ENCODE results near the gene IRF2. TPM values are rescaled to one million over a fixed set of nuclear protein-coding genes. Genes with fewer than 3 reads are reported as not detected.

The IRF2 gene
- total RNA-seq, result 15.5 TPM

DNA sequence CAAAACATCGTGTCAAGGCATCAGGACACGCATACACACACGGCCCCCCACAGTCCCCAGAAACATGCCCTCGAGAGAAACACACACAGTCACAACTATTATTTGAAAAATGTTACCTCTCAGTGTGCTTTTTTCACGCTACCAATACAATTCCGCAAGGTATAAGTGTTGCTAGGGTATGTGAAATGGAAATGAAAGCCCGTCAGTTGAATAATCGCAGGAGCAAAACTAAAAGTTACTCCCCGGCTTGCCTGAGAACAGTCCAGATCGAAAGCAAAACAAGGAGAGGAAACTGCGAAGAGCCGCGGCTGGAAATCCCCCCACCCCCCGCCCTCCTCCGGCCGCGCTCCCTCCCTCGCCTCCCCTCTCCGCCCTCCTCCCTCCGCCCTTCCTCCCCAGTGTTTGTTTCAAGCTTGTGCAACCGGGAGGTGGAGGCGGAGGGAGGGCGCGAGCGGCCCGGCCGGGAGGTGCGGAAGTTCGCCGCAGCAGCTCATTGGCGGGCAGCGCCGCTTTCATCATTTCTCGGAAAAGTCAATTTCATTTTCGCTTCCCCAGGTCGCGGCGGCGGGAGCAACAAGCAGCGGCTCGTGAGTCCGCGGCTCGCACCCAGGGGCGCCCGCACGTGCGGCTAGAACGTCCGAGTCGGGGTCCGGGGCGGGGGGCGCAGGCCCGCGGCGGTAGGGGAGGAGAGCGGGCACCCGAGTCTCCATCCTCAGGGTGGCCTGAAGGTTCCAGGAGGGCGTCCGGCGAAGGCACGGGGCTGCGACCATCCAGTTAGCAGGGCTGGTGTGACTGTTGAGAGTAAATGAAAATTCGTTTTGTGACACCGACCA lies at the start of gene IRF2:
TSS of gene IRF2 (minus strand) at position 288 of the 833 bp plus-strand sequence. CDS start 45,486 bp downstream, outside the sequence.

Small RNA genes within 50 kb of the gene (small RNA-seq; reads per million reads assigned to genes)
- gene RF00152, result not detected

Other genes starting within 250 kb of the IRF2 start
- gene CASP3, start 174.9 kb upstream of the IRF2 start, total RNA-seq, result 70.8 TPM
- 31.8 TPM for gene PRIMPOL, start 175.2 kb upstream of the IRF2 start, total RNA-seq

All from diencephalon (tissue), 1 donor.